Measurements from ENCODE around the gene SLC10A3. TPM values are rescaled to one million over a fixed set of nuclear protein-coding genes. Genes with fewer than 3 reads are reported as not detected.
"Not testable (repeated sequence)": the region's sequence is repeated elsewhere in the genome, so short reads cannot be mapped to it uniquely, and the experiment has no call there.

Gene SLC10A3
- total RNA-seq, 1 donor from 2014 or later: 12.5 TPM

DNA sequence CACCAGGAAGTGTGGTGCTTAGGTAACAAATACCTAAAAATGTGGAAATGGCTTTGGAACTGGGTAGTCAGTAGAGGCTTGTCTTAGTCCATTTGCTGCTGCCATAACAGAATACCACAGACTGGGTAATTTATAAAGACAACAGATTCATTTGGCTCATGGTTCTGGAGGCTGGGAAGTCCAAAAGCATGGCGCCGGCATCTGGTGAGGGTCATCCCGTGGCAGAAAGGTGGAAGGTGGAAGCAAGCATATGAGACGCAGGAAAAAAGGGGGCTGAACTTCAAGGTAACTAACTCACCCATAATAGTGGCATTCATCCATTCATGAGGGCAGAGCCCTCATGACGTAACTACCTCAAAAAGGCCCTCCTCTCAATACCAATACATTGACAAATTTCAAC lies 19.0 kb upstream of the SLC10A3 start:
- DNase-seq (ENCODE audit: low read depth, low spot score): no peak

GRCh38 chrX:154508384-154508745 lies 17.9 kb upstream of the SLC10A3 start:
- no peak for DNase-seq (ENCODE audit: low read depth, low spot score)

DNA sequence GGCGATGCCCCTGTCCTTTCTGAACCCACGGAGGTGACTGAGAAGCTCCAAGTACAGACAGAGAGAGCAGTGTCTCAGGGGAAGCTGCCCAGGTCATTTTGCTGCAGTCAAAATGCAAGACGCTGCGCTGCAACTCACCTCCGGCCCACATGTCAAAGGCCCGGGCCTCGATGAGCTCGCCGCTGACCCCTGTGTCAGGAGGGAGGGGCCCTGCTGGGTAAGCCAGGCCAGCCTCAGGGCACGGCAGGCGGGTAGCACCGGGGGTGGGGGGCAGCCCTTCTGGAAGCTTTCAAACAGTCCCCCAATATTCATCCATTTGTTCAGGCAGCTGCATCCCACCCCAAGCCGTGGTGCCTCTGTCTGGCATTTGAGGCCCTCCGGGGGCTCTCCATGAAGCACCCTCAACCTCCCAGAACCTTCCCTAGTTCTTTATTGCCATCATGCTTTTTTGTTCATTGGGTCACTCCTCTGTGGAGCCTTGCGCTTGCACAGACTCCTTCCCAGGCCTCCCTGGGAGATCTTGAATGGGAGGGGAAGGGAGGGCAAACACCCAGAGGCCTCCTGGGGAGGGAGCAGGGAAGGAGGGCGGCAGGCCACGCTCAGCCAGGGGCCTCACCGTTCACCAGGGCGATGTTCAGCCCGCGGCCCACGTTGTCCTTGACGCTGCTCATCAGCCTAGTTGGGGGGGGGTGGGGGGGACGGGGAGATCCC lies 17.4 kb upstream of the SLC10A3 start:
- DNase-seq (ENCODE audit: low read depth, low spot score): no peak

DNA sequence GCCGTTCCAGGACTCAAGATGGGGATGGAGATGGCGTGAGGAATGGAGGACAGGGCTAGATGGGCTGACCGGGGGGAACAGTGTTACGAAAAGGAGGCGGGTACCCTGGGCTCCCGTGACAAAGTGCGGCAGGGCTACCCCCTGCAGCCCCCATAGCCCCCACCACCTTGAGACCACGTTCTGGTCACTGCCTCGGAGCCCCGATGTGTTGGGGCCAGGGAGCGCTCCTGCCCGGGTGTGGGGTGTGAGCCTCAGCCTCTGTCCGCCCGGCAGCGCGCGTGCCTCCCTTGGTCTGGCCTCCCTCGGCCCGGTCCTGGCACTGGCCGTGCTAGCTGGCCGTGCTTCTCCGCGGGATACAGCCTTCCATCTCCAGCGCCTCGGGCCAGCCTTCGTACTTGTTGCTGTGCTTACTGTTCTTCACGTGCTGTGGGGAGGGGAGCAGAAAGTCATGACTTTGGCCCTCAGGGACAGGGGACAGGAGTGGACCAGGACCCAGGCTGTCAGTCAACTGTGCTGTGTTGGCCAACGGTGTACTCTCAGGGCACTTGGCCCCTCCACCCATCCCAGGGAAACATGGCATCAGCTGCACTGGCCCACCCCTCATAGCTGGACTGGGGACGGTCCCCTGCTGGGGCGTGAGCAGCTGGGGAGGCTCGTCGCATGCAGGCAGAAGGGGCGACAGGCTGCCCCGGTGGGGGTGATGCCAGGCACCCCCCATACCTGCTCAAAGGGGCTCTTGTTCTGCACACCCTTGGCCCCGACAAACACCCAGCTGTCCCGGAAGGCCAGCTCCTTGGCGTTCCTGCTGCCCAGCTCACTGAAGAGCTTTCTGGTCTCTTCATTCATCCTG lies 16.3 kb upstream of the SLC10A3 start:
- no peak for DNase-seq (ENCODE audit: low read depth, low spot score)

- no peak for DNase-seq (ENCODE audit: low read depth, low spot score)
These were observed 15.3 kb upstream of the SLC10A3 start for GRCh38 chrX:154505734-154506133.

- DNase-seq (ENCODE audit: low read depth, low spot score): no peak
These were observed 12.6 kb upstream of the SLC10A3 start for GRCh38 chrX:154502989-154503388.

GRCh38 chrX:154502098-154502497 lies 11.7 kb upstream of the SLC10A3 start:
- no peak for DNase-seq (ENCODE audit: low read depth, low spot score)

DNA sequence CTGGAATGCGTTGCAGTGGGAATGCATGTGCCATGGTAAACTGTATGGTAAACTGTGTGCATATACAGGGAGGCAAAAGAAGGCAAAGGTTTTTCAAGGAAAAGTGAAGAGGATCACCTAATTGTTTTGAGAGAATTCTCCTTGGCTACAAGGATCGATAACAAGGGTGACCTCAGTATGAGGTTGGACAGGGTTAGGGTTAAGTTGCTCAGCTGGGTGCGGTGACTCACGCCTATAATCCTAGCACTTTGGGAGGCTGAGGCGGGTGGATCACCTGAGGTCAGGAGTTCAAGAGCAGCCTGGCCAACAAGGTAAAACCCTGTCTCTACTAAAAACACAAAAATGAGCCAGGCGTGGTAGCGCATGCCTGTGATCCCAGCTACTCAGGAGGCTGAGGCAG lies 11.0 kb upstream of the SLC10A3 start:
- DNase-seq (ENCODE audit: low read depth, low spot score): not testable (repeated sequence)

GRCh38 chrX:154496591-154497137 lies 6.2 kb upstream of the SLC10A3 start:
- DNase-seq (ENCODE audit: low read depth, low spot score): not testable (repeated sequence)

- DNase-seq (ENCODE audit: low read depth, low spot score): no peak
These were observed 5.1 kb upstream of the SLC10A3 start for GRCh38 chrX:154495472-154495922.

- no peak for DNase-seq (ENCODE audit: low read depth, low spot score)
These were observed 4.3 kb upstream of the SLC10A3 start for GRCh38 chrX:154494715-154495114.

DNA sequence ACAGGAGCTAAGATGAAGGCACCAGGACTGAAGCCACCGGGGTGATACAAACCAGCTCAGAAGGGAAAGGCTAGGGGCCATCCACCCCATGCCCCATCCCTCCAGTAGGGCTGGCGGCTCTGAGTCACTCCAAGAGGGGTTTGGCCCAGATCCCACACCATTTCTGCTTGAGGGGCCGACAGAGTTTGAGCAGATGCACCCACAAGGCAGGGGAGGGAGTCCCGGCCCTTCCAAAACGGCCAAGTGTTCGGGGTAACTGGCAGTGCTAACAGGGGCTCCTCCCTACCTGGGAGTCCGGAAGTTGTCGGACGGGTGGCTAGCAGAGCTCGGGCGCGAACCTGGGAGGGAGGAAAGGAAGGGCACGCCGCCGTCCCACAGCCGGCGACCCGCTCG lies 412 bp downstream of the SLC10A3 start:
- no peak for DNase-seq (ENCODE audit: low read depth, low spot score)

GRCh38 chrX:154489182-154489581 lies 1.2 kb downstream of the SLC10A3 start:
- DNase-seq (ENCODE audit: low read depth, low spot score): no peak

DNA sequence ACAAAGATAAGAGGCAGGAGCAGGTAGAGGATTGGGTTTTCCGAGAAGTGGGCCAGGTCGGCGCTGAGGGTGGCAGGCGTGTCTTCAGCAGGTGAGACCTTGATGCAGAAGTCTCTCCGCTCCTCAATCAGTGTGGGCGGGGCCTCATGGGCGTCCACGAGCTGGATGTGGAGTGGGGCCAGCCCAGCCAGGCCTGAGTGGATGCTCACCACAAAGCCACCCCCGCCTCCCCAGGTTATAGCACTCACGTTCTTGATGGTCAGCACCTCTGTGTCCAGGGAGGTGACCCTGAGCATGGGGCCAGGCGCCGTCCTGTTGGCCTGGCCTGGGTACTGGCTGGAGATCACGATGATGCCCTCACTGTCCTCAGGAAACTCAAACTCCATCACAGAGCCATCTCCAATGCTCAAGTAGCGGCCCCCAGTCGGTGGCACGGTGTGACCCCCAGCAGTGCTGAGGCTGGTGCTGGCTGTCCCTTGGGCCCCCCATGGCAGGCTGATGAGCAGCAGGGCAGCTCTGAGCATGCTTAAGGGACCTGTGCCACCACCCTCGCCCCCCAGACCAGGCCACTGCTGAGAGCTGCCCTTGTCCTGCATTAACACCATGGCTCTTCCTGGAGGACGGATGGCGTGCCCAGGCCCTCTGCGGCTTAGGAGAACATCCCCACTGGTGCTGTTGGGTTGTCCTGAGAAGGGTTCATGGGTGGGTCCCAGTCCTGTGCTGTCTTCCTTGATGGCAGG lies 1.9 kb downstream of the SLC10A3 start:
- DNase-seq (ENCODE audit: low read depth, low spot score): no peak

DNA sequence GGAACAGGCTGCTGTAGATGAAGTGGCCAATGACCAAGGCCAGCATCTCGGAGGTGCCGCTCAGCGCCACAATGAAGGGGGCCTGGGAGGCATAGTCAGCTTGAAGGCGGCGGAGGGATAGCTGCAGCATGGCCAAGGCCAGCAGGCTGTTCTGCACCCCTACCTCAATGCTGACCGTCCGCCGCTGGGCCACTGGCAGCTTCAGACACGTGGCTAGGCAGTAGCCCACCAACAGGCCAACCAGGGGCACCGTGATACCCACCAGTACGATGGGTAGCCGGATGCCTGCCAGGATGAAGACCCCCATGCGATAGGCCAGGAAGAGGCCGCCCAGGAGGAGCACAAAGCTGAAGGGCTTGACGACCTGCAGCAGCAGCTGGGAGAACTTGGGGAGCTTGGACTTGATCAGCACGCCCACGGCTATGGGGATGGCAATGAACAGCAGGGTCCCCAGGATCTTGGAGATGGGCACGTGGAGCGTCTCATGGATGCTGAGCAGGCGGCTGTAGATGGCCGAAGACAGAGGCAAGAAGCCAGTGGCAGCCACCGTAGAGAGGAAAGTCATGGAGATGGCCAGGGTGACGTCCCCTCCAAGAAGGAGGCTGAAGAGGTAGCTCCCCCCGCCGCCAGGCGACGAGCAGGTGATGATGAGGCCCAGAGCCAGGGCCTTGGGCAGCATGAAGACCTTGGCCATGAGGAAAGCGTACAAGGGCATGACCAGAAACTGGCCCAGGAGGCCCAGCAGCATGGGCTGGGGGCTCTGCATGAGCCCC lies 2.7 kb downstream of the SLC10A3 start:
- DNase-seq (ENCODE audit: low read depth, low spot score): no peak

DNA sequence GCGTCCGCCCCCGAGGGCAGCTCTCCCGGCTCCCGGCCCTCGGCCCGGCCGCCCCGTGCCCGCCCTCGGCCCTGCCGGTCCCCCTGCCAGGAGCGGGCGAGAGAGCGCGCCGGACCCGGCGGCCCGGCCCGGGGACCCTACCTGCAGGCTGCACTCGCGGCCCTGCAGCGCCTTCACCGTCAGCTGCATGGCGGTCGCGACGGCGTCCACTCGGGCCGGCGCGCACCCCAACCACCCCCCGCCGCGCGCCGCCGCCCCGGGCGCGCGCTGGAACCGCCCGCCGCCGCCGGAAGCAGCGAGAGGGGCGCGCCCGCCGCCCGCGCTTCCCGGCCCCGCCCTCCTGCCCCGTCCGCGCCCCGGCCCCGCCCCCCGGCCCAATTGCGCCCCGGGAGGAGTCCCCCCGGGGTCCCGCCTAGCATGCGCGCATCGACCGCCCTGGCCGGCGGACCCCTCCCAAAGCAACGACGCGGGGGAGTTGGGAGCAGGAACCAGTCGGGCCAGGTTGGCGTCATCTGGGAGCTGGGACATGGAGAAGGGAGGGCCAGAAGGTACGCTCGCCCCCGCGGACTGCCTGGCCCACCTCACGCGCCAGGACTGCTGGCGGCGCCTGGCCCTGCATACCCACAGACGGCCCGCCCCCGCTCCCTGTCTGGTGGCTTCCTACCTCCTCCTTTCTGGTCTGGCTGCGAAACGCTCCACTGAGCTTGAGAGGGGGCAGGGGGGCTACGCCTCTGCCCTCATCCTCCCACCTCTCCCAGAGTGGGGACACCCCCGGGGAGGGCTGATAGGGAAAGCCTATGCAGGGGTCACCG lies 3.8 kb downstream of the SLC10A3 start, which contains the start of gene UBL4A:
Gene UBL4A, minus strand, starts transcription at position 220 of the 812 bp plus-strand sequence. Its CDS starts 31 bp downstream, at position 189.
- no peak for DNase-seq (ENCODE audit: low read depth, low spot score)

DNA sequence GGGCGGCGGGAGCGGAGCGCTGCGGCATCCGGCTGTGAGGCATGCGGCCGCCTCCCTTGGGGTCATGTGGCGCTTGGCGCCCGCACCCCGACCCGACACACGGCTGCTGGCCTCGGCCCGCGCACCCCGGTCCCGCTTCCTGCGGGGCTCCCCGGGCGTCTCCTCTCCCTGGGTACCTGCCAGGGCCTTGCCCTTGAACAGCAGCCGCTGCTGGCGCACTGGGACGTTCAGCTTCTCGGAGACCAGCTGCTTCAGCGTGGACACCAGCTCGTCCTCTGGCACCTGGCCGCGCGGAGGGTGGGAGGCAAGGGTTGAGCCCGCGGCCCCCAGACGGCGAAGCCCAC lies 4.4 kb downstream of the SLC10A3 start:
- DNase-seq (ENCODE audit: low read depth, low spot score): no peak

DNA sequence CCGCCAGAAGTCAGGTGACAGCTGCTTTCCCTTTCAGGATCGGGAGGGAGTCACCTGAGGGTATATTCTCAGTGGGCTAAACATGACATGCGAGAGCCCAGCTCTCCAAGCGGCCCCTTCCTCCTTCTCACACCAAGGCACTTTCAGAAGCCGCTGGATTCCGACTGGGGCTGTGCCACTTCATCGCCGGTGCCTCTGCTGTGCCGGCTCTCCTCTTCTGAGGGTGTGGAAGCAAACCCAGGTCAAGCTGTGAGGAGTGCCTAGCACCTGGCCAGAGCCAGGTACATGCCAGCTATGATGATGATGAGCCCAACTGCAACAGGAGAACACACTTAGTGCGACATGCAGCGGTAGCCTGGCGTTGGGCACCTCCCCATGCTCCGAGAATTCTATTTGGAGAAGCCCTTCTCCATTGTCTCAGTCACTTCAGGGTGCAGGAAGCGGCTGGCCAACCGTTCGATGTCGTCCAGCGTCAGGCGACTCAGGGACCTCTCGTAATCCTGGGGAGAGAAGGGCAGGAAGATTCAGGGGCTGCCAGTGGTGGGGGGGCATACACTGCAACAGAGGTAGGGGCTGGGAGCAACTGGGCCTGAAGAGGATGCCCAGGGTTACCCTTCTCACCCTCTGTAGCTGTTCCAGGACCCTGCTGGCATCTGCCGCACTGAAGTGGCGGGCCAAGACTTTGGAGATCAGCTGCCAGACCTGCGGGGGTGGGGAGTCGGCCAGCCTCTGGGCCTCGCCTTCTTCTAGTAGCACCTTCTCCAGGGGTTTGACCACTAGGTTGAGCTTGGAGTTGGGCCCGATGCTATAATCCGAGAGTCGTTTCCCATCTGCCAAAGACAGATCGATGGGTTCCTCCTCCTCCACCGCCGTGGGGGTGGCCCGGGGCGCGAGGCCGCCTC lies 5.0 kb downstream of the SLC10A3 start:
- no peak for DNase-seq (ENCODE audit: low read depth, low spot score)
